ENCODE results near the gene IFT88. TPM values are rescaled to one million over a fixed set of nuclear protein-coding genes. Genes with fewer than 3 reads are reported as not detected.

Gene IFT88
- total and polyA plus RNA-seq, 2 of the 8 experiments (the other 6 are each of a cell fraction or from before 2014, with no cell fraction given) = 1.7 to 5.8 TPM

DNA sequence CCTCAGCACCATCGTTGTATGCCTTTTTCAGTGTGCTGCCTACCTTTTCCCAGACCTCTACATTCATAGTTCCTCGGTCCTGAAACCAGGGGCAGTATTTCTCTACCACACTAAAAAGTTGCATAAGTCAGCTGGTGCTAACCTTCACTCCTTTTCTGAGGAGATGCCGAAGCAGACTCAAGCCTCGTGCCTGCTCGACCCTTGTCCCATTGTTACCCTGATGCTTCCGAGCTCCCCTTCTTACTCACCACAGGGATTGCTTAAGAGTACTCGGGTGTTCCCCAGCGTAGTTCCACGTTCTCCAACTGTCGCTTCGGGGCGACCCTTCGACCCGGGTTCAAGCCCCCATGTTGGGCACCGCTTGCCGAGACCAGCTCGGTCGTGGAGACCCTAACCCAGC lies 117.6 kb downstream of the IFT88 start:
- Histone ChIP-seq H3K18ac (ENCODE audit: extremely low read depth, low read length) (peak overlapping the region; percentile 32; the same call in 1 of the 2 replicates), H4K5ac (ENCODE audit: insufficient read length, low read depth, low read length) (no peak overlapping the region), H2BK120ac (replicated peaks; ENCODE audit: low read depth, low read length) (no peak overlapping the region), H2BK12ac (ENCODE audit: low read depth, low read length) (no peak overlapping the region), H4K8ac (ENCODE audit: extremely low read depth, insufficient read depth, low read length) (no peak overlapping the region), H3K4me1 (replicated peaks in 1 of 4; ENCODE audit: control insufficient read depth in 3 of 4, insufficient read depth in 4 of 4, low read length in 3 of 4) (peaks cover 0 to 9% (median 5%) of the 10 kb centered on the region in 4 experiments; a peak in 5 of 7 replicates), H2BK5ac (ENCODE audit: low read depth, low read length) (no peak overlapping the region), H2BK15ac (ENCODE audit: low read length) (no peak overlapping the region), H3K27me3 (replicated peaks in 1 of 4; ENCODE audit: control insufficient read depth in 3 of 4, extremely low read depth in 1 of 4, insufficient read depth in 3 of 4, low read length in 3 of 4) (no peaks in the 10 kb centered on the region), H2AK5ac (ENCODE audit: low read depth, low read length) (no peak overlapping the region), H2BK20ac (ENCODE audit: low read length) (no peak overlapping the region), H3K4me3 (ENCODE audit: extremely low read depth in 1 of 4, insufficient read depth in 2 of 4, low read depth in 3 of 4, low read length in 4 of 4) (no peak overlapping the region), H3K27ac (ENCODE audit: low read depth, low read length) (no peak overlapping the region), H4K20me1 (replicated peaks in 1 of 2; ENCODE audit: control insufficient read depth in 1 of 2, insufficient read depth in 2 of 2, low read length in 2 of 2) (no peaks in the 10 kb centered on the region), H3K23me2 (ENCODE audit: low read depth, low read length) (no peaks in the 10 kb centered on the region), H3K4ac (replicated peaks; ENCODE audit: insufficient read length, low read depth, low read length) (no peak overlapping the region), H3K9ac (replicated peaks in 1 of 4; ENCODE audit: extremely low read depth in 1 of 4, low read depth in 3 of 4, low read length in 3 of 4) (no peak overlapping the region), H3K79me1 (ENCODE audit: low read depth, low read length) (no peaks in the 10 kb centered on the region), H3K56ac (replicated peaks; ENCODE audit: insufficient read length, low read depth, low read length) (no peak overlapping the region), H3K14ac (ENCODE audit: insufficient read length) (no peak overlapping the region), H2AFZ (ENCODE audit: low read length) (no peak overlapping the region), H3K4me2 (ENCODE audit: insufficient read depth in 1 of 2, low read depth in 2 of 2, low read length in 2 of 2) (no peak overlapping the region), H3K23ac (ENCODE audit: insufficient read length) (no peak overlapping the region), H4K91ac (replicated peaks; ENCODE audit: insufficient read length, low read length) (no peak overlapping the region), H3K36me3 (ENCODE audit: control insufficient read depth in 2 of 4, insufficient read depth in 4 of 4, low read length in 3 of 4) (no peaks in the 10 kb centered on the region), H3K9me3 (ENCODE audit: insufficient read depth in 2 of 2, low read depth in 1 of 2, low read length in 1 of 2) (no peaks in the 10 kb centered on the region), H3K79me2 (ENCODE audit: control insufficient read depth in 1 of 2, insufficient read depth in 2 of 2, low read length in 2 of 2) (no peaks in the 10 kb centered on the region)
- DNase-seq (ENCODE audit: low read depth in 1 of 2, low spot score in 2 of 2) (no peak), FAIRE-seq (no peak)
- TF ChIP-seq BCL11A (IDR thresholded peaks at IDR 0.05; ENCODE audit: low read depth in 2 of 2, low read length in 2 of 2) (no peak), HDAC6 (IDR thresholded peaks at IDR 0.05; ENCODE audit: low read depth, low read length) (no peak), PHF8 (conservative IDR thresholded peaks at IDR 0.05; ENCODE audit: low read depth, low read length) (no peak), SP4 (IDR thresholded peaks at IDR 0.05; ENCODE audit: low read length) (no peak), MAFK (IDR thresholded peaks at IDR 0.05; ENCODE audit: low read depth, low read length) (no peak), YY1 (IDR thresholded peaks at IDR 0.05; ENCODE audit: low read depth, low read length) (no peak)
- TF ChIP-seq, protein P1, sequence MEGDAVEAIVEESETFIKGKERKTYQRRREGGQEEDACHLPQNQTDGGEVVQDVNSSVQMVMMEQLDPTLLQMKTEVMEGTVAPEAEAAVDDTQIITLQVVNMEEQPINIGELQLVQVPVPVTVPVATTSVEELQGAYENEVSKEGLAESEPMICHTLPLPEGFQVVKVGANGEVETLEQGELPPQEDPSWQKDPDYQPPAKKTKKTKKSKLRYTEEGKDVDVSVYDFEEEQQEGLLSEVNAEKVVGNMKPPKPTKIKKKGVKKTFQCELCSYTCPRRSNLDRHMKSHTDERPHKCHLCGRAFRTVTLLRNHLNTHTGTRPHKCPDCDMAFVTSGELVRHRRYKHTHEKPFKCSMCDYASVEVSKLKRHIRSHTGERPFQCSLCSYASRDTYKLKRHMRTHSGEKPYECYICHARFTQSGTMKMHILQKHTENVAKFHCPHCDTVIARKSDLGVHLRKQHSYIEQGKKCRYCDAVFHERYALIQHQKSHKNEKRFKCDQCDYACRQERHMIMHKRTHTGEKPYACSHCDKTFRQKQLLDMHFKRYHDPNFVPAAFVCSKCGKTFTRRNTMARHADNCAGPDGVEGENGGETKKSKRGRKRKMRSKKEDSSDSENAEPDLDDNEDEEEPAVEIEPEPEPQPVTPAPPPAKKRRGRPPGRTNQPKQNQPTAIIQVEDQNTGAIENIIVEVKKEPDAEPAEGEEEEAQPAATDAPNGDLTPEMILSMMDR (IDR thresholded peaks at IDR 0.05; ENCODE audit: control extremely low read depth in 1 of 3, insufficient read depth in 1 of 3, low read depth in 1 of 3, low read length in 3 of 3) = peak in 1 of 3 experiments; percentile 5; a peak in 1 of 4 replicates
- ChIA-PET POLR2A (ENCODE audit: partially characterized antibody) (interaction anchor here (1.2 kb wide), 1 partner anchor 24 kb away, joined by 3 read pairs; no protein-coding TSS in a partner anchor), CTCF (ENCODE audit: partially characterized antibody) (interaction anchor here (0.6 to 1.6 kb wide), 6 partner anchors 11 to 191 kb away, joined by 3 to 4 read pairs (median 3); no protein-coding TSS in a partner anchor)
- WGBS, 2 experiments (ENCODE audit: extremely low coverage in 1 of 2, insufficient coverage in 1 of 2, insufficient read length in 1 of 2, insufficient replicate concordance in 2 of 2, low coverage in 1 of 2, low lambda C conversion rate in 2 of 2, missing lambda C conversion rate in 1 of 2) = 84% methylated on average over 18 of the region's 18 CpGs; no CpG with 5 or more reads in 1 of the 2 experiments

Data from H1 (cell line).